ENCODE measurements around the gene MPV17L2.

DNA sequence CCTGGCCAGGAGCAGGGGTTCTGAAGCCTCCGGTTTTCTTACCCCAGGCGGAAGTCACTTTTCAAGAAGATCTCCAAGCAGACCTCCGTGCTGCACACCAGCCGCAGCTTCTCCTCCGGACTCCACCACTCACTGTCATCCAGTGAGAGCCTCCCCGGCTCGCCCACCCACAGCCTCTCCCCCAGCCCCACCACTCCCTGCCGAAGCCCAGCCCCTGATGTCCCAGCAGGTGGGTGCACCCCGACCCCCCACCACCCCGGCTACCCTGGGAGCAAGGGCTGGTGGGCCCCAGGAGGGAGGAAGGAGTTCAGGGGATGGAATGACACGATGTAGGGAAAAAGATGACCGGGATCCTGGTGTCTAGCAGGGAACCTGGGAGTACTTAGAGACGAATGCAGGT, 45.6 kb upstream of the MPV17L2 start:
- TF ChIP-seq TAF1 (IDR thresholded peaks at IDR 0.05; ENCODE audit: borderline replicate concordance, insufficient read depth, low read length) (no peak), REST (IDR thresholded peaks at IDR 0.05; ENCODE audit: insufficient read depth in 1 of 2, low read depth in 2 of 2, low read length in 2 of 2) (no peak), POLR2AphosphoS5 (IDR thresholded peaks at IDR 0.05; ENCODE audit: low read depth, low read length) (no peak), SIN3A (IDR thresholded peaks at IDR 0.05; ENCODE audit: borderline replicate concordance, insufficient read depth, low read length) (no peak)

Data from PFSK-1 (cell line).